Type B pancreatic cell (in vitro differentiated cells): ENCODE measurements around the gene WFDC10B. TPM values are rescaled to one million over a fixed set of nuclear protein-coding genes. Genes with fewer than 3 reads are reported as not detected.
"Not testable (repeated sequence)": the region's sequence is repeated elsewhere in the genome, so short reads cannot be mapped to it uniquely, and the experiment has no call there.

Experiments
- DNase-seq: peaks from one replicate; pipeline ENCODE4 v3.0.0; 2021; ENCODE audit warnings: mixed read lengths; ENCODE audit not compliant: unreplicated experiment; ENCODE audit errors: extremely low spot score
- H3K27ac Mint-ChIP-seq: 2 replicates; pipeline ENCODE4 v1.8.0; 2021; ENCODE audit warnings: mild to moderate bottlenecking, mixed read lengths
- H3K27me3 Mint-ChIP-seq: 2 replicates; pipeline ENCODE4 v1.8.0; 2021; ENCODE audit warnings: mixed read lengths
- H3K36me3 Mint-ChIP-seq: 2 replicates; pipeline ENCODE4 v1.8.0; 2021; ENCODE audit warnings: mixed read lengths
- H3K4me1 Mint-ChIP-seq: one replicate; pipeline ENCODE4 v1.8.0; 2021; ENCODE audit warnings: mixed read lengths; ENCODE audit not compliant: unreplicated experiment
- H3K4me3 Mint-ChIP-seq: 2 replicates; pipeline ENCODE4 v1.8.0; 2021; ENCODE audit warnings: mild to moderate bottlenecking, mixed read lengths
- H3K9me3 Mint-ChIP-seq: 2 replicates; pipeline ENCODE4 v1.8.0; 2021; ENCODE audit warnings: mixed read lengths
- CTCF ChIP-seq: fragments of 200-600 bp; sonication (generic); conservative IDR thresholded peaks from 2 replicates; pipeline ENCODE4 v1.5.0; 2021; ENCODE audit warnings: antibody characterized with exemption, mild to moderate bottlenecking
- microRNA-seq: library from miRNA; unstranded; fragments of <30 nt; microRNA quantifications from one replicate; pipeline ENCODE4, GENCODE V29; 2020
- total RNA-seq: library from RNA; stranded (reverse); gene quantifications from 2 replicates; pipeline ENCODE4 v1.2.1, GENCODE V29; 2021; ENCODE audit warnings: low replicate concordance

The WFDC10B gene
- total RNA-seq, 1 donor from 2014 or later, result not detected

GRCh38 chr20:45646875-45647274 is 57.9 kb downstream of the WFDC10B start:
- H3K36me3 Mint-ChIP-seq, result no peaks in the 10 kb centered on the region
- H3K4me1 Mint-ChIP-seq, result no peaks in the 10 kb centered on the region
- H3K9me3 Mint-ChIP-seq, result no peaks in the 10 kb centered on the region
- DNase-seq, result no peak
- no peaks in the 10 kb centered on the region for H3K27me3 Mint-ChIP-seq
- TF ChIP-seq CTCF, result no peak
- no peak overlapping the region for H3K27ac Mint-ChIP-seq
- no peak overlapping the region for H3K4me3 Mint-ChIP-seq

GRCh38 chr20:45645869-45646268 is 59.0 kb downstream of the WFDC10B start:
- not testable (repeated sequence) for H3K4me1 Mint-ChIP-seq, H3K27me3 Mint-ChIP-seq, H3K36me3 Mint-ChIP-seq, DNase-seq, H3K9me3 Mint-ChIP-seq, H3K27ac Mint-ChIP-seq, H3K4me3 Mint-ChIP-seq

- H3K36me3 Mint-ChIP-seq, H3K27ac Mint-ChIP-seq, H3K4me3 Mint-ChIP-seq, H3K4me1 Mint-ChIP-seq, DNase-seq, H3K9me3 Mint-ChIP-seq: not testable (repeated sequence)
- peaks cover 20% of the 10 kb centered on the region for H3K27me3 Mint-ChIP-seq
Observed at GRCh38 chr20:45641076-45641475, 63.7 kb downstream of the WFDC10B start.

GRCh38 chr20:45639687-45640086 is 65.1 kb downstream of the WFDC10B start:
- no peak overlapping the region for H3K4me3 Mint-ChIP-seq
- TF ChIP-seq CTCF, result no peak

GRCh38 chr20:45636513-45636912 is 68.3 kb downstream of the WFDC10B start:
- no peak overlapping the region for H3K4me3 Mint-ChIP-seq
- no peaks in the 10 kb centered on the region for H3K9me3 Mint-ChIP-seq
- H3K4me1 Mint-ChIP-seq, result no peaks in the 10 kb centered on the region
- no peak for TF ChIP-seq CTCF
- peaks cover 35% of the 10 kb centered on the region for H3K27me3 Mint-ChIP-seq
- no peaks in the 10 kb centered on the region for H3K36me3 Mint-ChIP-seq
- H3K27ac Mint-ChIP-seq, result no peak overlapping the region
- DNase-seq, result no peak

More at GRCh38 chr20:45639687-45640086, 65.1 kb downstream of the WFDC10B start:
- no peak for DNase-seq
- Mint-ChIP-seq H3K4me1 (no peaks in the 10 kb centered on the region), H3K9me3 (no peaks in the 10 kb centered on the region), H3K27me3 (peaks cover 20% of the 10 kb centered on the region), H3K36me3 (no peaks in the 10 kb centered on the region), H3K27ac (no peak overlapping the region)

Small RNAs within 50 kb of the gene (microRNA-seq; reads per million reads assigned to microRNA genes)
- gene MIR3617, result 0.83 reads per million

Other genes with a start within 250 kb of the WFDC10B start
- gene WFDC2, start 235.3 kb downstream of the WFDC10B start, total RNA-seq, result 64.4 and 98.9 TPM in 2 replicates
- not detected in 2 replicates for gene SPINT3, start 189.4 kb downstream of the WFDC10B start, total RNA-seq
- 0.50 TPM in 1 of 2 replicates, not detected in the other for gene WFDC6, start 165.5 kb downstream of the WFDC10B start, total RNA-seq
- gene EPPIN, start 157.6 kb downstream of the WFDC10B start, total RNA-seq, result 0.24 TPM in 1 of 2 replicates, not detected in the other
- gene WFDC8, start 125.7 kb downstream of the WFDC10B start, total RNA-seq, result not detected in 2 replicates
- gene WFDC10A, start 75.3 kb downstream of the WFDC10B start, total RNA-seq, result not detected in 2 replicates
- not detected in 2 replicates for gene WFDC9, start 73.7 kb downstream of the WFDC10B start, total RNA-seq
- gene WFDC11, start 34.8 kb downstream of the WFDC10B start, total RNA-seq, result not detected in 2 replicates
- gene WFDC13, start 3.0 kb downstream of the WFDC10B start, total RNA-seq, result not detected in 2 replicates
- not detected in 2 replicates for gene SPINT4, start 17.3 kb upstream of the WFDC10B start, total RNA-seq
- not detected in 2 replicates for gene WFDC3, start 86.9 kb upstream of the WFDC10B start, total RNA-seq
- gene DNTTIP1, start 86.9 kb upstream of the WFDC10B start, total RNA-seq, result 26.5 and 32.9 TPM in 2 replicates
- 46.4 and 136 TPM in 2 replicates for gene UBE2C, start 107.6 kb upstream of the WFDC10B start, total RNA-seq
- gene TNNC2, start 122.3 kb upstream of the WFDC10B start, total RNA-seq, result 2.1 TPM in 1 of 2 replicates, not detected in the other
- 12.2 and 16.4 TPM in 2 replicates for gene SNX21, start 128.8 kb upstream of the WFDC10B start, total RNA-seq
- 20.6 and 21.3 TPM in 2 replicates for gene ACOT8, start 152.4 kb upstream of the WFDC10B start, total RNA-seq
- gene ZSWIM3, start 152.6 kb upstream of the WFDC10B start, total RNA-seq, result 3.7 and 4.7 TPM in 2 replicates
- 17.1 and 17.3 TPM in 2 replicates for gene ZSWIM1, start 176.2 kb upstream of the WFDC10B start, total RNA-seq
- gene SPATA25, start 182.6 kb upstream of the WFDC10B start, total RNA-seq, result 2.6 and 4.2 TPM in 2 replicates
- gene NEURL2, start 186.2 kb upstream of the WFDC10B start, total RNA-seq, result 6.4 TPM in 2 replicates
- 142 and 174 TPM in 2 replicates for gene CTSA, start 186.3 kb upstream of the WFDC10B start, total RNA-seq
- 40.7 and 96.5 TPM in 2 replicates for gene PLTP, start 207.1 kb upstream of the WFDC10B start, total RNA-seq
- 35.0 and 37.6 TPM in 2 replicates for gene PCIF1, start 229.7 kb upstream of the WFDC10B start, total RNA-seq